HG03575 (cell line): ENCODE data around the gene WDR7.

Experiments
- ATAC-seq: cut with Tn5 transposase; IDR thresholded peaks from one replicate; pipeline ENCODE4 v1.9.1; 2021; ENCODE audit not compliant: unreplicated experiment, insufficient number of reproducible peaks, low FRiP score; ENCODE audit errors: extremely low read depth

WDR7 gene

GRCh38 chr18:56997200-56997599, 346.0 kb downstream of the WDR7 start:
- ATAC-seq: no peak

- no peak for ATAC-seq
These were observed 348.7 kb downstream of the WDR7 start for GRCh38 chr18:56999823-57000222.

GRCh38 chr18:57002627-57003026, 351.5 kb downstream of the WDR7 start:
- ATAC-seq: no peak

- no peak for ATAC-seq
These were observed 352.2 kb downstream of the WDR7 start for GRCh38 chr18:57003342-57003741.

GRCh38 chr18:57004366-57005121, 353.4 kb downstream of the WDR7 start:
- ATAC-seq: peak; percentile 96

GRCh38 chr18:57008001-57008686, 357.0 kb downstream of the WDR7 start:
- no peak for ATAC-seq

- no peak for ATAC-seq
These were observed 358.7 kb downstream of the WDR7 start for GRCh38 chr18:57009844-57010243.

GRCh38 chr18:57014772-57015413, 363.7 kb downstream of the WDR7 start:
- ATAC-seq: no peak

GRCh38 chr18:57015451-57015850, 364.3 kb downstream of the WDR7 start:
- no peak for ATAC-seq

- ATAC-seq: no peak
These were observed 367.7 kb downstream of the WDR7 start for GRCh38 chr18:57018845-57019244.

- no peak for ATAC-seq
These were observed 371.6 kb downstream of the WDR7 start for GRCh38 chr18:57022716-57023115.

GRCh38 chr18:57023275-57023882, 372.2 kb downstream of the WDR7 start:
- ATAC-seq: no peak

GRCh38 chr18:57025540-57025939, 374.4 kb downstream of the WDR7 start:
- ATAC-seq: no peak

- no peak for ATAC-seq
These were observed 375.2 kb downstream of the WDR7 start for GRCh38 chr18:57026316-57026715.

GRCh38 chr18:57027190-57027708, 376.1 kb downstream of the WDR7 start:
- ATAC-seq: no peak

- no peak for ATAC-seq
These were observed 378.6 kb downstream of the WDR7 start for GRCh38 chr18:57029761-57030160.

- ATAC-seq: no peak
These were observed 379.3 kb downstream of the WDR7 start for GRCh38 chr18:57030417-57030816.

GRCh38 chr18:57035590-57035989, 384.4 kb downstream of the WDR7 start:
- ATAC-seq: no peak

GRCh38 chr18:57038395-57038794, 387.2 kb downstream of the WDR7 start:
- no peak for ATAC-seq
